ENCODE measurements around the gene TTC23.

TTC23 gene

GRCh38 chr15:99172171-99172570 lies 77.2 kb downstream of the TTC23 start:
- in situ Hi-C loops (cut with HindIII; ENCODE audit: low pct_ligation_motif_present, low pct_unique_long_range_greater_than_20kb, low sequenced_read_pairs), result no loop called here
- no peak for DNase-seq

- in situ Hi-C loops (cut with HindIII; ENCODE audit: low pct_ligation_motif_present, low pct_unique_long_range_greater_than_20kb, low sequenced_read_pairs), result no loop called here
- DNase-seq, result no peak
Measured at GRCh38 chr15:99170476-99171065, 78.8 kb downstream of the TTC23 start.

GRCh38 chr15:99169769-99170311 lies 79.5 kb downstream of the TTC23 start:
- no peak for DNase-seq
- in situ Hi-C loops (cut with HindIII; ENCODE audit: low pct_ligation_motif_present, low pct_unique_long_range_greater_than_20kb, low sequenced_read_pairs), result no loop called here

GRCh38 chr15:99168601-99169580 lies 80.5 kb downstream of the TTC23 start:
- no peak for DNase-seq
- in situ Hi-C loops (cut with HindIII; ENCODE audit: low pct_ligation_motif_present, low pct_unique_long_range_greater_than_20kb, low sequenced_read_pairs), result no loop called here

- DNase-seq, result no peak
- in situ Hi-C loops (cut with HindIII; ENCODE audit: low pct_ligation_motif_present, low pct_unique_long_range_greater_than_20kb, low sequenced_read_pairs), result no loop called here
Measured at GRCh38 chr15:99167640-99168039, 81.7 kb downstream of the TTC23 start.

- no peak for DNase-seq
- in situ Hi-C loops (cut with HindIII; ENCODE audit: low pct_ligation_motif_present, low pct_unique_long_range_greater_than_20kb, low sequenced_read_pairs), result no loop called here
Measured at GRCh38 chr15:99167201-99167600, 82.2 kb downstream of the TTC23 start.

- DNase-seq, result no peak
- in situ Hi-C loops (cut with HindIII; ENCODE audit: low pct_ligation_motif_present, low pct_unique_long_range_greater_than_20kb, low sequenced_read_pairs), result no loop called here
Measured at GRCh38 chr15:99165956-99166689, 83.3 kb downstream of the TTC23 start.

- DNase-seq, result no peak
- in situ Hi-C loops (cut with HindIII; ENCODE audit: low pct_ligation_motif_present, low pct_unique_long_range_greater_than_20kb, low sequenced_read_pairs), result no loop called here
Measured at GRCh38 chr15:99165020-99165790, 84.2 kb downstream of the TTC23 start.

- in situ Hi-C loops (cut with HindIII; ENCODE audit: low pct_ligation_motif_present, low pct_unique_long_range_greater_than_20kb, low sequenced_read_pairs), result no loop called here
Measured at GRCh38 chr15:99164119-99164518, 85.3 kb downstream of the TTC23 start.

GRCh38 chr15:99163271-99164062 lies 85.9 kb downstream of the TTC23 start:
- in situ Hi-C loops (cut with HindIII; ENCODE audit: low pct_ligation_motif_present, low pct_unique_long_range_greater_than_20kb, low sequenced_read_pairs), result no loop called here
- no peak for DNase-seq

More at GRCh38 chr15:99164119-99164518, 85.3 kb downstream of the TTC23 start:
- no peak for DNase-seq

GRCh38 chr15:99158626-99159412 lies 90.6 kb downstream of the TTC23 start:
- in situ Hi-C loops (cut with HindIII; ENCODE audit: low pct_ligation_motif_present, low pct_unique_long_range_greater_than_20kb, low sequenced_read_pairs), result no loop called here
- DNase-seq, result peak; percentile 22

GRCh38 chr15:99157456-99157855 lies 91.9 kb downstream of the TTC23 start:
- in situ Hi-C loops (cut with HindIII; ENCODE audit: low pct_ligation_motif_present, low pct_unique_long_range_greater_than_20kb, low sequenced_read_pairs), result no loop called here
- no peak for DNase-seq

- DNase-seq, result no peak
- in situ Hi-C loops (cut with HindIII; ENCODE audit: low pct_ligation_motif_present, low pct_unique_long_range_greater_than_20kb, low sequenced_read_pairs), result no loop called here
Measured at GRCh38 chr15:99155961-99156443, 93.4 kb downstream of the TTC23 start.

- in situ Hi-C loops (cut with HindIII; ENCODE audit: low pct_ligation_motif_present, low pct_unique_long_range_greater_than_20kb, low sequenced_read_pairs), result no loop called here
- DNase-seq, result no peak
Measured at GRCh38 chr15:99154271-99154670, 95.1 kb downstream of the TTC23 start.

GRCh38 chr15:99153026-99153535 lies 96.3 kb downstream of the TTC23 start:
- DNase-seq, result no peak
- in situ Hi-C loops (cut with HindIII; ENCODE audit: low pct_ligation_motif_present, low pct_unique_long_range_greater_than_20kb, low sequenced_read_pairs), result no loop called here

GRCh38 chr15:99151156-99151555 lies 98.2 kb downstream of the TTC23 start:
- in situ Hi-C loops (cut with HindIII; ENCODE audit: low pct_ligation_motif_present, low pct_unique_long_range_greater_than_20kb, low sequenced_read_pairs), result no loop called here
- DNase-seq, result no peak

All from ACHN (cell line).